Measurements from ENCODE around the gene NOSTRIN.

GRCh38 chr2:168850846-168851245, 48.4 kb downstream of the NOSTRIN start:
- TF ChIP-seq CTCF (conservative IDR thresholded peaks at IDR 0.05; ENCODE audit: low read length) (no peak), EZH2phosphoT487 (IDR thresholded peaks at IDR 0.05; ENCODE audit: borderline replicate concordance, low read depth, low read length) (no peak)

Measured in OCI-LY7 (cell line).